Calu3 (cell line): Measurements from ENCODE around the gene NKG7. TPM values are rescaled to one million over a fixed set of nuclear protein-coding genes. Genes with fewer than 3 reads are reported as not detected.

Experiments
- BruUV-seq: library from RNA; stranded (reverse); fragments of 400-500 nt; replicated peaks from 2 replicates; lab custom pipeline; 2021; lab: Mats Ljungman, UMichigan
- CTCF ChIA-PET: fragments of 300-600 bp; sonication (Branson Sonifier 250); formaldehyde crosslinking; loops from one replicate; lab custom pipeline; 2022; ENCODE audit warnings: antibody characterized with exemption; lab: Charles Lee
- DNase-seq: peaks from one replicate; pipeline ENCODE4 v3.0.0; 2022
- H3K27ac Mint-ChIP-seq: one replicate; pipeline ENCODE4 v1.8.0; 2022; ENCODE audit warnings: mixed read lengths; ENCODE audit not compliant: unreplicated experiment
- H3K27me3 Mint-ChIP-seq: one replicate; pipeline ENCODE4 v1.8.0; 2022; ENCODE audit warnings: mixed read lengths; ENCODE audit not compliant: unreplicated experiment
- H3K36me3 Mint-ChIP-seq: one replicate; pipeline ENCODE4 v1.8.0; 2022; ENCODE audit warnings: mild to moderate bottlenecking, moderate library complexity, mixed read lengths; ENCODE audit not compliant: insufficient read depth, unreplicated experiment
- H3K4me1 Mint-ChIP-seq: one replicate; pipeline ENCODE4 v1.8.0; 2022; ENCODE audit warnings: mild to moderate bottlenecking, low read depth, mixed read lengths; ENCODE audit not compliant: unreplicated experiment
- H3K4me3 Mint-ChIP-seq: one replicate; pipeline ENCODE4 v1.8.0; 2022; ENCODE audit warnings: mild to moderate bottlenecking, low read depth, moderate library complexity, mixed read lengths; ENCODE audit not compliant: unreplicated experiment
- H3K9me3 Mint-ChIP-seq: one replicate; pipeline ENCODE4 v1.8.0; 2022; ENCODE audit warnings: low read depth, mixed read lengths; ENCODE audit not compliant: unreplicated experiment
- CTCF ChIP-seq: fragments of 200-600 bp; IDR thresholded peaks from one replicate; pipeline ENCODE4 v1.8.0; 2022; ENCODE audit warnings: antibody characterized with exemption; ENCODE audit not compliant: unreplicated experiment
- intact Hi-C: fragments of 100-400 bp; cut with micrococcal nuclease; formaldehyde crosslinking; loops from one replicate; pipeline ENCODE4 v1.10.0; 2022; ENCODE audit not compliant: unreplicated experiment
- total RNA-seq: library from RNA; stranded (reverse); gene quantifications from 2 replicates; pipeline ENCODE4 v1.2.3, GENCODE V29; 2022

NKG7 gene
- total RNA-seq, 1 experiment from 2014 or later: not detected

DNA sequence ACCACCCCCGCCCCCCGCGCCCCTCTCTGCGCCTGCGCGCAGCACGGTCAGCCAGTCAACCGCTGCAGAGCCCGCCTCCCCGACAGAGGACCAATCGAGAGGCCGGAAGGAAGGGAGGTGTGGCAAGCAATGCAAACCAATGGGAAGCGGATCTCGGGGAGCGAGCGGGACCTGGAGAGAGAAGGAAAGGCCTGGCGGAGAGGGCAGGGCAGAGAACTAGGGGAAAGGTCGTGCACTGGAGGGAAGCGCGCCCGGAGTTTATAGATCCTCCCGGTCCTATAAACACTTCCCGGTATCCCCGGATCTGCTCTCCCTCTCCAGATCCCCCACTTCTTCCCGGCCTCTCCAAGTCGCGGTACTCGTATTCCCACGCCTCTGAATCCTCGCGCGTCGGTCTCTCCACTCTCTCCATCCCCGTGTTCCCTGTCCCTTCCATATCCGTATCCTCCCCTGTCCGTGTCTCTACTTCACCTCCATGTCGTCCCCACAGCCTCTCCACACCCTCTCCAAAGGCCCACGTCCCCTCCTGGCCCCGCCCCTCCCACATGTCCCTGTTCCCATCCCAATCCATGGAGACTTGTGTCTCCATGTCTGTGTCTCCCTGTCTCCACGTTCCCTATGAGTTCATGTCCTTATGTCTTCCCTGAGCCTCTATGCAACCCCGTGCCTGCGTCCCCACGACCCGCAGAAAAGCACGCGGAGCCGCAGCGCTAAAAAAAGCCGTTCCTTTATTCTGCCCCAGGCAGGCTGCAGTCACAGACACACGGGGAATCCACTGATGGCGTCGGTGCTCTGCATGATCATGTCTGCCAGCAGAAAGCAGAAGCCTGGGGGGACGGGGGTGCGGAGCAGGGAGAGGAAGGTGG, 5.8 kb downstream of the NKG7 start:
- Mint-ChIP-seq H3K4me3 (peak overlapping the region; percentile 80), H3K9me3 (no peaks in the 10 kb centered on the region), H3K27ac (peak overlapping the region; percentile 93), H3K4me1 (peaks cover 25% of the 10 kb centered on the region), H3K27me3 (peaks cover 20% of the 10 kb centered on the region), H3K36me3 (peaks cover 61% of the 10 kb centered on the region)
- TF ChIP-seq CTCF: no peak
- CTCF ChIA-PET: interaction anchor here (1.0 to 1.7 kb wide), 4 partner anchors 7 to 322 kb away, joined by 3 to 17 read pairs (median 4); partner anchors contain the start of gene LIM2
- no TSS peak for BruUV-seq
- peak; percentile 99 for DNase-seq
- intact Hi-C loops: loop anchor here (2.0 kb wide), 1 partner anchor 28 kb away; no protein-coding TSS in a partner anchor

GRCh38 chr19:51365965-51366388, 6.5 kb downstream of the NKG7 start, which contains the start of gene ETFB:
ETFB (minus strand) TSS chr19:51366388; CDS start chr19:51366326, 62 bp downstream.
- Mint-ChIP-seq H3K27me3 (peaks cover 14% of the 10 kb centered on the region), H3K27ac (peak within 1 kb of the TSS; percentile 93), H3K9me3 (no peaks in the 10 kb centered on the region), H3K36me3 (peaks cover 61% of the 10 kb centered on the region), H3K4me3 (peak within 1 kb of the TSS; percentile 80), H3K4me1 (peaks cover 25% of the 10 kb centered on the region)
- no peak for TF ChIP-seq CTCF
- CTCF ChIA-PET: interaction anchor here (1.1 kb wide), 1 partner anchor 26 kb away, joined by 4 read pairs; no protein-coding TSS in a partner anchor
- intact Hi-C loops: loop anchor here (2.0 kb wide), 1 partner anchor 27 kb away; no protein-coding TSS in a partner anchor
- DNase-seq: no peak
- TSS peak; percentile 78 for BruUV-seq

DNA sequence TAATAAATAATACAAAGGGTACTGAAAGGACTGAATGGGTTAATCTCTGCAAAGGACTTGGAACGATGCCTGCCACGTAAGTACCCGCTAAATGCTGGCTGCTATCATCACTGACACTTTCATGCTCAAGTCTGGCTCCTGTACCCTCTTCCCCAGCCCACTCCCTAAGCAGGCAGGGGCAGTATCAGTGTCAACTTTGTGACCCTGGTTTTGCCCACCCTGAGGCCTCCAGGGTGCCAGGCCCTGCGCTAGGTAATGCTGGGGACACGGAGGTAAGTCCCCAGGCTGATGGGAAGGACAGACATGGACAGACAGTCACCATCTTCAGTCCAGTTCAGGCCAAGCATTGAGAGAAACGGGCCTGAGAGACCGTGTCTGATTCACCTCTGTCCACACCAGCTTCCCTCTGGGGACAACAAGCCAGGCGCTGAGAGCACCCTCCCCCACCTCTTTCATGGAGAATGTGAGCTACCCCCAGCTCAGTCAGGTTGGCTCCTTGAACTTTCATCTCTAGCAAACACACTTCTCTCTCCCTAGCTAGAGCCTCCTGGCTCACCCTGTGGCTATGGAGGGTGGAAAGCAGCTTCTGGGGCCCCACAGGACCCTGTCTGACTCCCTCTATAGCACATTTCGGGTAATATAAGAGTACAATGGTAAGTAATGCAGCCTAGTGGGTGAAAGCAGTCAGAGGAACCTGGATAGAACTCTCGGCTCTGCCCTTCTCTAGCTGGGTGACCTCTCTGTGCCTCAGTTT, 7.1 kb downstream of the NKG7 start:
- BruUV-seq: no TSS peak
- CTCF ChIA-PET: interaction anchor here (1.1 kb wide), 1 partner anchor 26 kb away, joined by 4 read pairs; no protein-coding TSS in a partner anchor
- H3K9me3 Mint-ChIP-seq: no peaks in the 10 kb centered on the region
- DNase-seq: peak; percentile 36
- no peak for TF ChIP-seq CTCF
- peak overlapping the region; percentile 93 for H3K27ac Mint-ChIP-seq
- intact Hi-C loops: no loop called here
- peaks cover 25% of the 10 kb centered on the region for H3K4me1 Mint-ChIP-seq
- peaks cover 8% of the 10 kb centered on the region for H3K27me3 Mint-ChIP-seq
- peaks cover 58% of the 10 kb centered on the region for H3K36me3 Mint-ChIP-seq
- peak overlapping the region; percentile 80 for H3K4me3 Mint-ChIP-seq
